GM12878 (cell line): ENCODE data around the gene PRKCE.

Experiments used
- CBFB ChIP-seq: IDR thresholded peaks from 2 replicates; pipeline ENCODE4 v1.6.1; 2016; ENCODE audit warnings: antibody characterized with exemption, low read depth
- CTCF ChIP-seq, 3 experiments: IDR thresholded peaks in 2 of 3; conservative IDR thresholded peaks in 1 of 3; 2 replicates each; pipeline ENCODE4 v1.5.1; 2011; ENCODE audit warnings: low read depth in 3 of 3, low read length in 3 of 3, mild to moderate bottlenecking in 3 of 3, control low read depth in 2 of 3, moderate library complexity in 2 of 3, inconsistent platforms in 1 of 3, mixed read lengths in 1 of 3; ENCODE audit not compliant: control insufficient read depth in 2 of 3, insufficient read depth in 1 of 3; ENCODE audit errors: extremely low read depth in 1 of 3
- JUND ChIP-seq: IDR thresholded peaks from 2 replicates; pipeline ENCODE4 v1.6.1; 2012; ENCODE audit warnings: low read depth, mild to moderate bottlenecking, low read length, improper control_type of control experiment, moderate library complexity
- MEF2A ChIP-seq: IDR thresholded peaks from 2 replicates; pipeline ENCODE4 v1.6.1; 2011; ENCODE audit warnings: low read depth, mild to moderate bottlenecking, low read length, moderate library complexity; ENCODE audit not compliant: insufficient read depth
- MTA3 ChIP-seq: IDR thresholded peaks from 2 replicates; pipeline ENCODE4 v1.6.1; 2012; ENCODE audit warnings: low read length, inconsistent platforms, borderline replicate concordance
- POLR2A ChIP-seq: IDR thresholded peaks from 2 replicates; pipeline ENCODE4 v1.6.1; 2011; ENCODE audit warnings: low read depth, mild to moderate bottlenecking, low read length
- POLR2AphosphoS2 ChIP-seq: IDR thresholded peaks from 2 replicates; pipeline ENCODE4 v1.6.1; 2011; ENCODE audit warnings: low read depth, mild to moderate bottlenecking, low read length, improper control_type of control experiment, moderate library complexity
- RAD51 ChIP-seq: fragments of 450-650 bp; IDR thresholded peaks from 2 replicates; pipeline ENCODE4 v1.6.1; 2016; ENCODE audit warnings: moderate library complexity, mild to moderate bottlenecking, inconsistent platforms
- STAT3 ChIP-seq: IDR thresholded peaks from 2 replicates; pipeline ENCODE4 v1.6.1; 2011; ENCODE audit warnings: low read depth, low read length, improper control_type of control experiment
- ZBED1 ChIP-seq: IDR thresholded peaks from 2 replicates; pipeline ENCODE4 v1.6.1; 2016; ENCODE audit warnings: borderline replicate concordance
- ZBTB33 ChIP-seq: fragments of 450-650 bp; IDR thresholded peaks from 2 replicates; pipeline ENCODE4 v1.6.1; 2017; ENCODE audit warnings: mild to moderate bottlenecking
- ZZZ3 ChIP-seq: IDR thresholded peaks from 2 replicates; pipeline ENCODE4 v1.6.1; 2011; ENCODE audit warnings: low read depth; ENCODE audit not compliant: control insufficient read depth, insufficient read length

- TF ChIP-seq RAD51 (no peak), POLR2AphosphoS2 (no peak), CBFB (no peak), MEF2A (no peak), ZBED1 (no peak), JUND (no peak), CTCF (IDR thresholded peaks at IDR 0.05 in 2 of 3, conservative IDR thresholded peaks at IDR 0.05 in 1 of 3; ENCODE audit: control insufficient read depth in 2 of 3, extremely low read depth in 1 of 3, insufficient read depth in 1 of 3, low read depth in 3 of 3, low read length in 3 of 3) (no peak), POLR2A (no peak), STAT3 (no peak), MTA3 (no peak), ZZZ3 (no peak), ZBTB33 (no peak)
Observed at GRCh38 chr2:45713136-45713535, 61.7 kb downstream of the PRKCE start.
